GM23338 (cell line): Measurements from ENCODE around the gene TLE1. TPM values are rescaled to one million over a fixed set of nuclear protein-coding genes. Genes with fewer than 3 reads are reported as not detected.

Source experiments
- ATAC-seq: fragments of 200-7000 bp; cut with Tn5 transposase; 3 replicates; pipeline ENCODE4 v1.9.1; 2020
- DNase-seq: peaks from one replicate; pipeline ENCODE4 v3.0.0-alpha.2; 2015; ENCODE audit warnings: low spot score
- H2AFZ ChIP-seq: fragments of 200-600 bp; sonication (generic); 2 replicates; pipeline ENCODE4 v1.8.0; 2016; ENCODE audit warnings: antibody characterized with exemption, mild to moderate bottlenecking, moderate library complexity
- H3F3A ChIP-seq: fragments of 200-600 bp; sonication (generic); replicated peaks from 2 replicates; pipeline ENCODE4 v1.8.0; 2017; ENCODE audit warnings: antibody characterized with exemption, mixed run types, low read depth
- H3K27ac ChIP-seq: fragments of 200-600 bp; sonication (generic); 2 replicates; pipeline ENCODE4 v1.6.1; 2016; ENCODE audit warnings: low read depth
- H3K27me3 ChIP-seq: fragments of 200-600 bp; sonication (generic); 2 replicates; pipeline ENCODE4 v1.8.0; 2016; ENCODE audit warnings: mild to moderate bottlenecking, mixed run types, moderate library complexity; ENCODE audit not compliant: insufficient read depth
- H3K36me3 ChIP-seq: fragments of 200-600 bp; sonication (generic); 2 replicates; pipeline ENCODE4 v1.8.0; 2016; ENCODE audit warnings: mild to moderate bottlenecking; ENCODE audit not compliant: insufficient read depth
- H3K4me1 ChIP-seq: fragments of 200-600 bp; sonication (generic); 2 replicates; pipeline ENCODE4 v1.8.0; 2016; ENCODE audit warnings: mild to moderate bottlenecking, moderate library complexity; ENCODE audit not compliant: insufficient read depth
- H3K4me2 ChIP-seq: fragments of 200-600 bp; sonication (generic); 2 replicates; pipeline ENCODE4 v1.7.1; 2017; ENCODE audit warnings: mixed run types
- H3K4me3 ChIP-seq: fragments of 200-600 bp; sonication (generic); 2 replicates; pipeline ENCODE4 v1.6.1; 2016; ENCODE audit warnings: mixed run types
- H3K79me2 ChIP-seq: fragments of 200-600 bp; sonication (generic); replicated peaks from 2 replicates; pipeline ENCODE4 v1.8.0; 2017; ENCODE audit warnings: mild to moderate bottlenecking; ENCODE audit not compliant: insufficient read depth
- H3K9me2 ChIP-seq: fragments of 200-600 bp; sonication (generic); 2 replicates; pipeline ENCODE4 v1.8.0; 2017; ENCODE audit not compliant: insufficient read depth
- H4K20me1 ChIP-seq: fragments of 200-600 bp; sonication (generic); replicated peaks from 2 replicates; pipeline ENCODE4 v1.8.0; 2017; ENCODE audit warnings: mild to moderate bottlenecking; ENCODE audit not compliant: insufficient read depth
- H3K27ac Mint-ChIP-seq: 2 replicates; pipeline ENCODE4 v1.8.0; 2020; ENCODE audit warnings: inconsistent platforms, mild to moderate bottlenecking, moderate library complexity, mixed read lengths
- H3K27me3 Mint-ChIP-seq: 3 replicates; pipeline ENCODE4 v1.8.0; 2022; ENCODE audit warnings: low read depth, mild to moderate bottlenecking, moderate library complexity, mixed read lengths, inconsistent platforms; ENCODE audit not compliant: insufficient read depth, poor library complexity
- H3K36me3 Mint-ChIP-seq: 3 replicates; pipeline ENCODE4 v1.8.0; 2021; ENCODE audit warnings: low read depth, mild to moderate bottlenecking, inconsistent platforms, moderate library complexity, mixed read lengths
- H3K4me1 Mint-ChIP-seq: 3 replicates; pipeline ENCODE4 v1.8.0; 2020; ENCODE audit warnings: mild to moderate bottlenecking, inconsistent platforms, mixed read lengths
- H3K4me3 Mint-ChIP-seq: 3 replicates; pipeline ENCODE4 v1.8.0; 2021; ENCODE audit warnings: moderate library complexity, mild to moderate bottlenecking, inconsistent platforms, mixed read lengths
- H3K9me3 Mint-ChIP-seq: 3 replicates; pipeline ENCODE4 v1.8.0; 2020; ENCODE audit warnings: moderate library complexity, mild to moderate bottlenecking, inconsistent platforms, mixed read lengths
- EZH2 ChIP-seq: fragments of 200-600 bp; sonication (generic); IDR thresholded peaks from one replicate; pipeline ENCODE4 v1.8.0; 2017; ENCODE audit warnings: antibody characterized with exemption, mild to moderate bottlenecking, low read depth; ENCODE audit not compliant: unreplicated experiment
- EZH2phosphoT487 ChIP-seq: fragments of 200-600 bp; sonication (generic); IDR thresholded peaks from one replicate; pipeline ENCODE4 v1.8.1; 2018; ENCODE audit warnings: antibody characterized with exemption; ENCODE audit not compliant: unreplicated experiment
- JUNB ChIP-seq: IDR thresholded peaks from one replicate; pipeline ENCODE4 v1.6.1; 2016; ENCODE audit warnings: antibody characterized with exemption; ENCODE audit not compliant: unreplicated experiment
- POLR2AphosphoS5 ChIP-seq: IDR thresholded peaks from 2 replicates; pipeline ENCODE4 v1.6.1; 2016; ENCODE audit warnings: antibody characterized with exemption, low read depth
- ZNF114 ChIP-seq: fragments of 250-450 bp; sonication (Bioruptor Pico); IDR thresholded peaks from 2 replicates; pipeline ENCODE4 v1.5.0; 2020; ENCODE audit warnings: mild to moderate bottlenecking, moderate library complexity
- ZNF331 ChIP-seq: fragments of 250-450 bp; sonication (Bioruptor Pico); IDR thresholded peaks from 2 replicates; pipeline ENCODE4 v1.5.0; 2020; ENCODE audit warnings: low read depth, mild to moderate bottlenecking, moderate library complexity
- polyA plus RNA-seq: library from polyadenylated mRNA; unstranded; fragments of >200 nt; fragmentation: Nextera tagmentation; extraction: Ambion mirVana; gene quantifications from 2 replicates; pipeline ENCODE4 v1.2.1, GENCODE V29; 2016
- total RNA-seq: library from RNA; depleted of rRNA; stranded (reverse); fragments of >200 nt; shearing (Covaris generic); gene quantifications from 2 replicates; pipeline ENCODE4 v1.2.3, GENCODE V29; 2014
- TF ChIP-seq, protein P1 (sequence below), 2 experiments: fragments of 200-600 bp in 1 of 2; sonication (generic) in 1 of 2; conservative IDR thresholded peaks; 2 replicates each; pipeline versions ENCODE4 v1.5.1 to v1.6.1; 2016 to 2017; ENCODE audit warnings: antibody characterized with exemption in 2 of 2, low read depth in 2 of 2, mild to moderate bottlenecking in 2 of 2, moderate library complexity in 1 of 2
- TF ChIP-seq, protein P2 (sequence below): fragments of 250-450 bp; sonication (Bioruptor Pico); IDR thresholded peaks from 2 replicates; pipeline ENCODE4 v1.5.0; 2020; ENCODE audit warnings: mild to moderate bottlenecking, moderate library complexity
- TF ChIP-seq, protein P3 (sequence below): IDR thresholded peaks from one replicate; pipeline ENCODE4 v1.6.1; 2018; ENCODE audit warnings: antibody characterized with exemption; ENCODE audit not compliant: unreplicated experiment

The TLE1 gene
- total and polyA plus RNA-seq, 2 experiments from 2014 or later: 58.1 to 132 TPM

DNA sequence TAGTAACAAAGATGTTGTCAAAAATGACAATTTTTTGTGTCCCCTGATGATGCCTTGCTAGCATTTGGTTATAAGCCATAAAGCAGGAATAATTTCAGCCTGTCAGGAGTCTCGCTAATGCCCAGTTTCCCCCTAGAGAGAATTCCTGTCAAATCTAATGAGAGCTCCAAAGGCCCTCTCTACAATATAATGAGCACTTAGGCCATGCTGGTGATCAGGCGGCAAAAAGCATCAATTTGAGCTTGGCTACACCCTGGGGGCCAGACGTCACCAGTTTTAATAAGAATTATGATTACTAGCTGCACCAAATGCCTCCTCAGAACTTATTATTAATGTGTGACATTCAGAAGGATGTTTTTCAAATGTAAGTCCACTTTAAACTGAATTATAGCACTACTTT is 6.1 kb downstream of the TLE1 start:
- peak overlapping the region; percentile 5; the same call in 1 of the 2 replicates for H3K27ac ChIP-seq
- H3K4me2 ChIP-seq: peak overlapping the region; percentile 94; the same call in 1 of the 2 replicates
- Mint-ChIP-seq H3K36me3 (peaks cover 16% of the 10 kb centered on the region), H3K27ac (no peak overlapping the region), H3K4me3 (no peak overlapping the region), H3K9me3 (peaks cover 3% of the 10 kb centered on the region; the same call in 2 of the 3 replicates), H3K27me3 (peaks cover 15% of the 10 kb centered on the region), H3K4me1 (peaks cover 21% of the 10 kb centered on the region)
- H4K20me1 ChIP-seq: peaks cover 82% of the 10 kb centered on the region
- peaks cover 58% of the 10 kb centered on the region for H3K4me1 ChIP-seq
- H3K4me3 ChIP-seq: 0 out of 2 replicates have a peak overlapping the region, but pooled peaks have one; percentile 10
- DNase-seq (no peak), ATAC-seq (no peak)
- TF ChIP-seq POLR2AphosphoS5: no peak
- H3K9me2 ChIP-seq: no peaks in the 10 kb centered on the region
- H3K36me3 ChIP-seq: peaks cover 41% of the 10 kb centered on the region
- H3F3A ChIP-seq: no peaks in the 10 kb centered on the region
- peaks cover 100% of the 10 kb centered on the region for H3K79me2 ChIP-seq
- no peaks in the 10 kb centered on the region for H3K27me3 ChIP-seq
- no peak overlapping the region for H2AFZ ChIP-seq

DNA sequence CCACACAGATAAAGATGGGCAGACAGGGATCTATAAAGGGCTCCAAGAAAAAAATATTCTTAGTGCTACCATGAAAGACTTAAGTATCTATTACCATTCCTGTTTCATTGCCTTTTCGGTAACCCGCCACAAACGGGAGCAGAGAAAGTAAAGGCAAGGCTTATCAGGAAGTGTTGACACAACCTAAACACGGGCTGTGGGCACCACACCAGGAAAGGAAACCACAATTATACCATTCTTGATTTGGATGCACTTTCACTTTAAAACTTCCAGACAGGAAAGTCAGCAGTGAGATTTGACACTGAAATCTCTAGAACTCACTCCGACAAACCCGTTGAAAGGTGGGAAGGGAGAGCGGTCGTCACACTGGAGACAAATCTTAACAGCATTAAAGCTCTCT is 6.5 kb downstream of the TLE1 start:
- no peak overlapping the region for H3K27ac Mint-ChIP-seq
- DNase-seq (no peak), ATAC-seq (no peak)
- peaks cover 12% of the 10 kb centered on the region for H3K27me3 Mint-ChIP-seq
- Histone ChIP-seq H3K9me2 (no peaks in the 10 kb centered on the region), H3K36me3 (peaks cover 41% of the 10 kb centered on the region), H3K4me2 (0 out of 2 replicates have a peak overlapping the region, but pooled peaks have one; percentile 36), H3K27ac (peak overlapping the region; percentile 5; the same call in 1 of the 2 replicates), H3K4me3 (no peak overlapping the region), H3K79me2 (peaks cover 100% of the 10 kb centered on the region), H3K4me1 (peaks cover 63% of the 10 kb centered on the region), H4K20me1 (peaks cover 86% of the 10 kb centered on the region), H3K27me3 (no peaks in the 10 kb centered on the region), H3F3A (no peaks in the 10 kb centered on the region), H2AFZ (no peak overlapping the region)
- H3K36me3 Mint-ChIP-seq: peaks cover 17% of the 10 kb centered on the region
- no peak overlapping the region for H3K4me3 Mint-ChIP-seq
- peaks cover 24% of the 10 kb centered on the region for H3K4me1 Mint-ChIP-seq
- H3K9me3 Mint-ChIP-seq: peaks cover 2% of the 10 kb centered on the region; the same call in 2 of the 3 replicates
- TF ChIP-seq ZNF331 (CRISPR knock-in tag) (no peak), POLR2AphosphoS5 (no peak), EZH2 (no peak), EZH2phosphoT487 (no peak), JUNB (no peak), ZNF114 (CRISPR knock-in tag) (no peak)
- TF ChIP-seq, protein P1, sequence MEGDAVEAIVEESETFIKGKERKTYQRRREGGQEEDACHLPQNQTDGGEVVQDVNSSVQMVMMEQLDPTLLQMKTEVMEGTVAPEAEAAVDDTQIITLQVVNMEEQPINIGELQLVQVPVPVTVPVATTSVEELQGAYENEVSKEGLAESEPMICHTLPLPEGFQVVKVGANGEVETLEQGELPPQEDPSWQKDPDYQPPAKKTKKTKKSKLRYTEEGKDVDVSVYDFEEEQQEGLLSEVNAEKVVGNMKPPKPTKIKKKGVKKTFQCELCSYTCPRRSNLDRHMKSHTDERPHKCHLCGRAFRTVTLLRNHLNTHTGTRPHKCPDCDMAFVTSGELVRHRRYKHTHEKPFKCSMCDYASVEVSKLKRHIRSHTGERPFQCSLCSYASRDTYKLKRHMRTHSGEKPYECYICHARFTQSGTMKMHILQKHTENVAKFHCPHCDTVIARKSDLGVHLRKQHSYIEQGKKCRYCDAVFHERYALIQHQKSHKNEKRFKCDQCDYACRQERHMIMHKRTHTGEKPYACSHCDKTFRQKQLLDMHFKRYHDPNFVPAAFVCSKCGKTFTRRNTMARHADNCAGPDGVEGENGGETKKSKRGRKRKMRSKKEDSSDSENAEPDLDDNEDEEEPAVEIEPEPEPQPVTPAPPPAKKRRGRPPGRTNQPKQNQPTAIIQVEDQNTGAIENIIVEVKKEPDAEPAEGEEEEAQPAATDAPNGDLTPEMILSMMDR (conservative IDR thresholded peaks at IDR 0.05; ENCODE audit: low read depth in 2 of 2): no peak
- TF ChIP-seq, protein P2, sequence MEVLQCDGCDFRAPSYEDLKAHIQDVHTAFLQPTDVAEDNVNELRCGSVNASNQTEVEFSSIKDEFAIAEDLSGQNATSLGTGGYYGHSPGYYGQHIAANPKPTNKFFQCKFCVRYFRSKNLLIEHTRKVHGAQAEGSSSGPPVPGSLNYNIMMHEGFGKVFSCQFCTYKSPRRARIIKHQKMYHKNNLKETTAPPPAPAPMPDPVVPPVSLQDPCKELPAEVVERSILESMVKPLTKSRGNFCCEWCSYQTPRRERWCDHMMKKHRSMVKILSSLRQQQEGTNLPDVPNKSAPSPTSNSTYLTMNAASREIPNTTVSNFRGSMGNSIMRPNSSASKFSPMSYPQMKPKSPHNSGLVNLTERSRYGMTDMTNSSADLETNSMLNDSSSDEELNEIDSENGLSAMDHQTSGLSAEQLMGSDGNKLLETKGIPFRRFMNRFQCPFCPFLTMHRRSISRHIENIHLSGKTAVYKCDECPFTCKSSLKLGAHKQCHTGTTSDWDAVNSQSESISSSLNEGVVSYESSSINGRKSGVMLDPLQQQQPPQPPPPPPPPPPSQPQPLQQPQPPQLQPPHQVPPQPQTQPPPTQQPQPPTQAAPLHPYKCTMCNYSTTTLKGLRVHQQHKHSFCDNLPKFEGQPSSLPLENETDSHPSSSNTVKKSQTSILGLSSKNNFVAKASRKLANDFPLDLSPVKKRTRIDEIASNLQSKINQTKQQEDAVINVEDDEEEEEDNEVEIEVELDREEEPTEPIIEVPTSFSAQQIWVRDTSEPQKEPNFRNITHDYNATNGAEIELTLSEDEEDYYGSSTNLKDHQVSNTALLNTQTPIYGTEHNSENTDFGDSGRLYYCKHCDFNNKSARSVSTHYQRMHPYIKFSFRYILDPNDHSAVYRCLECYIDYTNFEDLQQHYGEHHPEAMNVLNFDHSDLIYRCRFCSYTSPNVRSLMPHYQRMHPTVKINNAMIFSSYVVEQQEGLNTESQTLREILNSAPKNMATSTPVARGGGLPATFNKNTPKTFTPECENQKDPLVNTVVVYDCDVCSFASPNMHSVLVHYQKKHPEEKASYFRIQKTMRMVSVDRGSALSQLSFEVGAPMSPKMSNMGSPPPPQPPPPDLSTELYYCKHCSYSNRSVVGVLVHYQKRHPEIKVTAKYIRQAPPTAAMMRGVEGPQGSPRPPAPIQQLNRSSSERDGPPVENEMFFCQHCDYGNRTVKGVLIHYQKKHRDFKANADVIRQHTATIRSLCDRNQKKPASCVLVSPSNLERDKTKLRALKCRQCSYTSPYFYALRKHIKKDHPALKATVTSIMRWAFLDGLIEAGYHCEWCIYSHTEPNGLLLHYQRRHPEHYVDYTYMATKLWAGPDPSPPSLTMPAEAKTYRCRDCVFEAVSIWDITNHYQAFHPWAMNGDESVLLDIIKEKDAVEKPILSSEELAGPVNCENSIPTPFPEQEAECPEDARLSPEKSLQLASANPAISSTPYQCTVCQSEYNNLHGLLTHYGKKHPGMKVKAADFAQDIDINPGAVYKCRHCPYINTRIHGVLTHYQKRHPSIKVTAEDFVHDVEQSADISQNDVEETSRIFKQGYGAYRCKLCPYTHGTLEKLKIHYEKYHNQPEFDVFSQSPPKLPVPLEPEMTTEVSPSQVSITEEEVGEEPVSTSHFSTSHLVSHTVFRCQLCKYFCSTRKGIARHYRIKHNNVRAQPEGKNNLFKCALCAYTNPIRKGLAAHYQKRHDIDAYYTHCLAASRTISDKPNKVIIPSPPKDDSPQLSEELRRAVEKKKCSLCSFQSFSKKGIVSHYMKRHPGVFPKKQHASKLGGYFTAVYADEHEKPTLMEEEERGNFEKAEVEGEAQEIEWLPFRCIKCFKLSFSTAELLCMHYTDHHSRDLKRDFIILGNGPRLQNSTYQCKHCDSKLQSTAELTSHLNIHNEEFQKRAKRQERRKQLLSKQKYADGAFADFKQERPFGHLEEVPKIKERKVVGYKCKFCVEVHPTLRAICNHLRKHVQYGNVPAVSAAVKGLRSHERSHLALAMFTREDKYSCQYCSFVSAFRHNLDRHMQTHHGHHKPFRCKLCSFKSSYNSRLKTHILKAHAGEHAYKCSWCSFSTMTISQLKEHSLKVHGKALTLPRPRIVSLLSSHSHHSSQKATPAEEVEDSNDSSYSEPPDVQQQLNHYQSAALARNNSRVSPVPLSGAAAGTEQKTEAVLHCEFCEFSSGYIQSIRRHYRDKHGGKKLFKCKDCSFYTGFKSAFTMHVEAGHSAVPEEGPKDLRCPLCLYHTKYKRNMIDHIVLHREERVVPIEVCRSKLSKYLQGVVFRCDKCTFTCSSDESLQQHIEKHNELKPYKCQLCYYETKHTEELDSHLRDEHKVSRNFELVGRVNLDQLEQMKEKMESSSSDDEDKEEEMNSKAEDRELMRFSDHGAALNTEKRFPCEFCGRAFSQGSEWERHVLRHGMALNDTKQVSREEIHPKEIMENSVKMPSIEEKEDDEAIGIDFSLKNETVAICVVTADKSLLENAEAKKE (CRISPR knock-in tag): no peak
- TF ChIP-seq, protein P3, sequence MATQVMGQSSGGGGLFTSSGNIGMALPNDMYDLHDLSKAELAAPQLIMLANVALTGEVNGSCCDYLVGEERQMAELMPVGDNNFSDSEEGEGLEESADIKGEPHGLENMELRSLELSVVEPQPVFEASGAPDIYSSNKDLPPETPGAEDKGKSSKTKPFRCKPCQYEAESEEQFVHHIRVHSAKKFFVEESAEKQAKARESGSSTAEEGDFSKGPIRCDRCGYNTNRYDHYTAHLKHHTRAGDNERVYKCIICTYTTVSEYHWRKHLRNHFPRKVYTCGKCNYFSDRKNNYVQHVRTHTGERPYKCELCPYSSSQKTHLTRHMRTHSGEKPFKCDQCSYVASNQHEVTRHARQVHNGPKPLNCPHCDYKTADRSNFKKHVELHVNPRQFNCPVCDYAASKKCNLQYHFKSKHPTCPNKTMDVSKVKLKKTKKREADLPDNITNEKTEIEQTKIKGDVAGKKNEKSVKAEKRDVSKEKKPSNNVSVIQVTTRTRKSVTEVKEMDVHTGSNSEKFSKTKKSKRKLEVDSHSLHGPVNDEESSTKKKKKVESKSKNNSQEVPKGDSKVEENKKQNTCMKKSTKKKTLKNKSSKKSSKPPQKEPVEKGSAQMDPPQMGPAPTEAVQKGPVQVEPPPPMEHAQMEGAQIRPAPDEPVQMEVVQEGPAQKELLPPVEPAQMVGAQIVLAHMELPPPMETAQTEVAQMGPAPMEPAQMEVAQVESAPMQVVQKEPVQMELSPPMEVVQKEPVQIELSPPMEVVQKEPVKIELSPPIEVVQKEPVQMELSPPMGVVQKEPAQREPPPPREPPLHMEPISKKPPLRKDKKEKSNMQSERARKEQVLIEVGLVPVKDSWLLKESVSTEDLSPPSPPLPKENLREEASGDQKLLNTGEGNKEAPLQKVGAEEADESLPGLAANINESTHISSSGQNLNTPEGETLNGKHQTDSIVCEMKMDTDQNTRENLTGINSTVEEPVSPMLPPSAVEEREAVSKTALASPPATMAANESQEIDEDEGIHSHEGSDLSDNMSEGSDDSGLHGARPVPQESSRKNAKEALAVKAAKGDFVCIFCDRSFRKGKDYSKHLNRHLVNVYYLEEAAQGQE: no peak
